Measurements from ENCODE around the gene WBP2NL.
"Not testable (repeated sequence)": the region's sequence is repeated elsewhere in the genome, so short reads cannot be mapped to it uniquely, and the experiment has no call there.

Gene WBP2NL, protein sequence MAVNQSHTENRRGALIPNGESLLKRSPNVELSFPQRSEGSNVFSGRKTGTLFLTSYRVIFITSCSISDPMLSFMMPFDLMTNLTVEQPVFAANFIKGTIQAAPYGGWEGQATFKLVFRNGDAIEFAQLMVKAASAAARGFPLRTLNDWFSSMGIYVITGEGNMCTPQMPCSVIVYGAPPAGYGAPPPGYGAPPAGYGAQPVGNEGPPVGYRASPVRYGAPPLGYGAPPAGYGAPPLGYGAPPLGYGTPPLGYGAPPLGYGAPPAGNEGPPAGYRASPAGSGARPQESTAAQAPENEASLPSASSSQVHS

DNA sequence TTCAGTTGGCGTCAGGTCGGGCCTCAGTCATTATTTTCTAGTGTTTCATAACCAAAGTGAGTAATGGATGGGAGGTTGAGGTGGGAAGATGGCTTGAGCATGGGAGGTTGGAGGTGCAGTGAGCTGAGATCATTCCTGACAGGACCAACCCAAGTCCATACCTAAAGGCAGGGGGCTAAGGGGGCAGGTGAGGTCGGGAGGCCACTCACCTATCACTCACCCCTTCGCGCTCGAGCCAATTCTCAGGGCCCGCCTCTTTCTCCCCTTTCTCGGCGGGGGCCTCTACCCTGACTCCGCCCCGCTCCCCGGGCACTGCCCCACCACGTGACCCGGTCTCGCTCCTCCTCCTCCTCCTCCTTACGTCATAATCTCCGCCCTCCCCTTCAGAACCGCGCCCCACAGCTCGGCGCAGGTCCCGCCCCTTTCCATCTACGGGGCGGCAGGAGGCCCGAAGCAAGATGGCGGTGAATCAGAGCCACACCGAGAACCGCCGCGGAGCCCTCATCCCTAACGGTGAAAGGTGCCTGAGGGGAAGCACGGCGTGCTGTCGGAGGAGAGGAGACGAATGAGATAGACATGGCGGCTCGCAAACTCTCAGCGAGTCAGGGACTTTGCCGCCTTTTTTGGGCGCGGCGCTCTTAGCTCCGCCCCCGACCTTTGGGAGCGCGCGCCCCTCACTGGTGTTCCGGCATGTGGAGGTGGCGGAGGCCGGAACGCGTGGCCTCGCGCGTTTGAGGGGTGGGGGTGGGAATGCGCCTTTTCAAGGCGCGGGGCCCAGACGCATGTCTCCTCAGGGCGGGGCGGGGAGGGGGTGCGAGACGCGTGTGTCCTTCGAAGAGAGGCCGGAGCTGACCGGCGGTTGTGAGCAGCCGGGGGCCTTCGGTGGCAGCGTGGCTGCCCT is at the start of gene WBP2NL:
TSS of gene WBP2NL (plus strand) at position 428 of the 901 bp plus-strand sequence. CDS start at position 459, 31 bp downstream.
- peak; percentile 70 to 91 (median 81) for DNase-seq (ENCODE audit: low read depth in 3 of 3)

DNA sequence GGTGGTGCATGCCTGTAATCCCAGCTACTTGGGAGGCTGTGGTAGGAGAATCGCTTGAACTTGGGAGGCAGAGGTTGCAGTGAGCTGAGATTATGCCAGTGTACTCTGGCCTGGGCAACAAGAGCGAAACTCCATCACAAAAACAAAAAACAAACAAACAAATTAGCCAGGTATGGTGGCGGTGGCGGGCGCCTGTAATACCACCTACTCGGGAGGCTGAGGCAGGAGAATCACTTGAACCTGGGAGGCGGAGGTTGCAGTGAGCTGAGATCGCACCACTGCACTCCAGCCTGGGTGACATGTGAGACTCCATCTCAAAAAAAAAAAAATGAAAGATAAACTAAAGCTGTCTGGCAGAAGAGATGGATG is 49.7 kb upstream of the WBP2NL start:
- not testable (repeated sequence) for DNase-seq (ENCODE audit: low read depth in 3 of 3)

DNA sequence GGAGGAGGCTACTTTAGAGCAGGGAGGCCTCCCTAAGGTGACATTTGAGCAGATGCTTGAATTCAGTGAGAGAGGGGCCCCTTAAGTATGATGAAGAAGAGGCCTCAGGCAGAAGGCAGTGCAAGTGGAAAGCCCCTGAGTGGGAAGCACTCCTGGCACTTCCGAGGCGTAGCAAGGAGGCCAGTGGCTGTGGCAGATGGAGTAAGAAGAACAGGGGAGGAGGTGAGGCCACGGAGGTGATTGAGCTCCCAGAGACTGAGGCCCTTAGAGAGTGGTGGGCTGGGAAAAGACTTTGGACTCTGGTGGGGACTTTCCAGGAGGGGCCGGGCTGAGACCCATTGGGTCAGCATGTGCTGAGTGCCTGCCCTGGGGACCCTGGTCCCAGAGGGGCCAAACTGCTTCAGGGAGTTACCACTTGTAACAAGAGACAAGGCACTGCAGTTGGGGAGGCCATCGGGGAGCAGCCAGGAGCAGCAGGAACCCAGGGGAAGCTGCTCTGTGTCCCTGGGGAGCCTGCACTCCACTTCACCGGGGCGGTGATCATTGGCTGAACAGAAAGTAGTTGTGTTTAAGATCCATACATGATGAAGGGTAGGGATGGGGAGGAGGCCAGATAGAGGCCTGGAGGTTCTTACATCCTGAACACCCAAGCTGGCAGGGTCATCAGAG is 49.2 kb upstream of the WBP2NL start:
- DNase-seq (ENCODE audit: low read depth in 3 of 3) = no peak

DNA sequence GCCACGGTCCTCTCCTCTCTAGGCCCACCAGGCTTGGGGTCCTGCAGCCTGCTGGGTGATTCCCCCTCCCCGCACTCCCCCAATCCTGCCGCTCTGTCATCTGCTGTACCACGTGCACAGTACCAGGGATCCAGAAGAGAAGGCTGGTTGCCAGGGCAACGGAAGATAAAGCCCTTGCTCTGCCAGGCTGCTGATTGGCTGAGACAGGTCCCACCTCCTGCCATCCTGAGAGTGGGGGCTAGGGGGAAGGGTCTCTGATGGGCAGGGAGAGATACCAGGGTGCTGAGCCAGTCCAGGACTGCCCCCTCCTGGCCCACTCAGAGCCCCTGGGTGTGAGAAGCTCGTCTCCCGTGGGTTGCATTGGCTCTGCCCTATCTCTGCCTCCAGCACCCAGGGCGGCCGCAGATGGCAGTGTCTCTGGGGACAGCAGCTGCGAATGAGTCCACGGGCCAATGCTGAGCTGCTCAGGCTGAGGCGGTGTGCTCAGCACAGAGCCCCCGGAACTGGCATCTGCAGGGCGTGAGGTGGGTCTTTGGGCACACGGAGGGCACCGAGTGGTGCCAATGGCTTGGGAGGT is 46.6 kb upstream of the WBP2NL start, which contains the start of gene SMIM45:
TSS of gene SMIM45 (plus strand) at position 253 of the 577 bp plus-strand sequence.
- no peak for DNase-seq (ENCODE audit: low read depth in 3 of 3)

DNA sequence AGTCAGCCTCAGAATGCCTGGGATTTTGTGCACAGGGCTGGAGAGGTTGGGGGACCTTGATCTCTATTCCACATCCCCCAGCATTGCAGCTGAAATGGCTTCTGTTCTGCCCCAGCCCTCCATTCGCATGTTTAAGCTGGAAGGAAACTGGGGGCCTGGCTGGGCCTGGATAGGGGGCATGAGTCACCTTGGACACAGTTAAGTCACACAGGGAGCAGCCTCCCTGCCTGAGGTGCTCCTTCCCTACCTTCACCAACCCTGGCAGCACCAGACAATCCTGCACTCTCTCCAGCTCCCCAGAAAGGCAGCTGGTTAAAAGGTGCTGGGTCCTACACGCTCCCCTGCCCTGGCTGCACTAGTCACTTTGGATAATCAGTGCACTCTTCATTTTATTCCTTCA is 45.9 kb upstream of the WBP2NL start:
- no peak for DNase-seq (ENCODE audit: low read depth in 3 of 3)

DNA sequence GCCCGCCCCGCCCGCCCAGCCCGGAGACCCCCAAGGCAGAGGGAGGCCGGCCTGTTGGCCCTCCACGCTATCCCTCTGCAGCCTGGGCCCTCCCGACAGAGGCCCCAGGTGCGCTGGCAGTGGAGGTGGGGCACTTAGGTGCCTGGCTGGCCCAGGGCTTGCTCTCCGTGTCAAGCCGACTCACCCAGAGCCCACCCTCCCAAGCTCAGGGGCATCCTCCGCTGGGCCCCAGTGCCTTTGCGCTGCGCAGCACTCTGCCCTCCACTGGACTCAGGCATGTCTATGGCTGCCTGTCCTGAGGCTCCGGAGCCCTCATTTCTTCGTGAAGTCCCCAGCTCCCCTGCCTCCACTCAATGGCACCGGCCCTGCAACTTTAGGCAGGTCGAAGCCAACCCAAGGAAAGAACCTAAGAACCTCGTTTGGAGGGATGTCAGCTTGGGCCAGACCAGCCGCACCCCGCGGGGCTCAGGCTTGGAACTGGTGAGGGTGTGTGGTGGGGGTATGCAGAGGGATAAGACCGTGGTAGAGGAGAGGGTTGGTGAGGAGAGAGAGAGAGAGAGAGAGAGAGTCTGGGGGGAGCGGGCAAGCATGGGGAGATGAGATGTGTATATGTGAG is 40.5 kb upstream of the WBP2NL start:
- no peak for DNase-seq (ENCODE audit: low read depth in 3 of 3)

DNA sequence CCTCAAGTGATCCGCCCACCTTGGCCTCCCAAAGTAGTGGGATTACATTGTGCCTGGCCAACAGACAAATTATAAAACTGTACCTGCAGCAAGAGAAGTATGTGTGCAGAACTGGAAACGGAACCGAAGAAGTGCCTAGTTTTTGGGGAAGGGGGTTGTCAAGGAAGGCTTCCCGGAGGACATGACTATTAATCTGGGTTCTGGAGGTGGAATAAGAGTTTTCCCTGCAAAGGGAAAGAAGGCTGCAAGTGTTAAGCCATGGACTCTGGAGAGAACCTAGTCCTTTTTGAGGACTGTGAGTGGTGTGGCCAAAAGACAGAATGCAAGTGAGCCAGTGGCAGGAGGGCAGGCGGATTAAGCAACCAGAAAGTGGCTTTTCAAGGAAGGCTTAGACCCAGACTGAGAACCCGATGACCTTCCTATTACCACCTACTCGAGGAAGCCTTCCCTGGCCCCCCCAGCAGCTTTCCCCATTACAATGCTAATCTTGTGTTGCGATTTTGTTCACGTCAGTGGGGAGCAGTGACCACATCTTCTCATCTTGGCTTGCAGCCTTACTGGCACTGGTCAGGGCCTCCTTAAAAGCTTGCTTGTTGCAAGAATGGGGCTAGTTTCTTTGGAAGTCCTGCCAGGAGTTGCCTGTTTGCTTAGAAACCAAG is 35.0 kb upstream of the WBP2NL start:
- no peak for DNase-seq (ENCODE audit: low read depth in 3 of 3)

DNA sequence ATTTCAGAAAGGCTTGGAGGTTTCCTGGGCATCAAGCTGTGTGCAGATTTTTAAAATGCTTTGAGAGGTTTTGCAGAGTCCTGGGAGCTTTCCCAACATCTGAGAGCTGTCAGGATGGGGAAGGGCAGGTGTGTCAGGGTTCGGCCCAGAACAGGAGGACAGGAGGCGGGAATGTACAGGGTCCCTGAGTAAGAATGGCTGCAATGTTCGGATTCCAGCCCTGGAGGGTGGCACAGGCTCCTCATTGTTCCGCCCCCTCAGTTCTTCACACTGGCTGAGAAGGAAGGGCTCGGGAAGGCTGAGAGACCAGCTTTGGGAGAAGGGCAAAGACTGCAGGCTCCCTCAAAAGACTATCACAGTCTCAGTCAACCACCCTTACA is 34.5 kb upstream of the WBP2NL start:
- DNase-seq (ENCODE audit: low read depth in 3 of 3) = no peak

DNA sequence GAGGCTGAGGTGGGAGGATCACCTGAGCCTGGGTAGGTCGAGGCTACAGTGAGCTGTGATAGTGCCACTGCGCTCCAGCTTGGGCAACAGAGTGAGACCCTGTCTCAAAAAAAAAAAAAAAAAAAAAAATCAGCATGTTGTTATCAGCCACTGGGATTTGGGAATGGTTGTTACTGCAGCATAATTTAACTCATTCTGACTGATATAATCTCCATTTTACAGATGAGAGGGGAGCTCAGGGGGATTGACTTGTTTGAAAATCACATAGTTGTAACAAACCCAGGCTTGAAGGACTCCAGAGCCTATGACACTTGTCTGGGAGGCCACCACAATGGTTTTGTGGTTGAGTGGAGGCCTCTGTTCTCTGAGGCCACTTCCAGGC is 32.4 kb upstream of the WBP2NL start:
- no peak for DNase-seq (ENCODE audit: low read depth in 3 of 3)

DNA sequence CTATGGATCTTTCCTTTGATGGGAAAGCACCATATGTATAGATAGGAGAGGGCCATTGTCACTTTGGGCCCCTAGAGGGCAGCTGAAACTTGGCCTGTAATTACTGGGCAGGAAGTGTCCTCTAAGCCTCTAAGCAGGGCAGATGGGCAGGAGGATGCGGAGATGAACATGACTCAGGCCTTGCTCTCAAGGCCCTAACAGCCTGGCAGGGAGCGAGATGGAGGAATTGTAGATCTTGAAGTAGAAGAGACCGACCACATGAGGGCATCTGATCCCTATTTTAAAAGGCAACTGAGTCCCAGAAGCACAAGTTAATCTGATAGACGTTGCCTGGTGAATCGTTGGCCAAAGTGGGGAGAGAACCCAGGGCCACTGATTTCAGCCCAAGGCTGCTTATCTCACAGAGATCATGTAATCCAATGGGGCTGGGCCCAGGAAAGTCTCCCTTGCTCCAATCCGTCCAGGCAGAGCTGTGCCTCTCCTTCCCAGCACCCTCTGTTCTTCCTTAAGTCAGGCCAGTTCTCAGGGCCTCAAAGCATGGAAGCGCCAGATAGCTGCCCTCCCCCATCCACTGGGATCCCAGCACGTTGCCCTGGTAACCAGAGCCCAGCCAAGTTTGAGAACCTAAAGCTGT is 31.9 kb upstream of the WBP2NL start:
- DNase-seq (ENCODE audit: low read depth in 3 of 3) = no peak

DNA sequence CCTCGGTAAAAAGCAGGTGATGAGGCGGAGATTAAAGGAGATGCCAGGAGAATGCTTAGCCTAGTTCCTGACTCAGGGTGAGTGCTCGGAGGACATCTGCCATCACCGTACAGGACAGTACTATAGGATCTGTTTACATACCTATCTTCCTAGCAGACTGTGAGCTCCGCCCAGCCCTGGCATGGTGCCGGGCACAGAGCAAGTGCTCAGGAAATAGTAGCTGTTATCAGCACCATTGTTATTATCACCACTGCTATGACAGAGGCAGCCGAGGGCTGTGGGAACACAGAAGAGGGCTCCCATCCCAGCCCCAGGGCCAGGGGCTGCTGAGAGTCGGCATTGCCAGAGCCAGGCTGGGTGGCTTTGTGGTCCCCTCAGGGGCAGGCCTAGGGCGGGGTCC is 30.0 kb upstream of the WBP2NL start:
- no peak for DNase-seq (ENCODE audit: low read depth in 3 of 3)

DNA sequence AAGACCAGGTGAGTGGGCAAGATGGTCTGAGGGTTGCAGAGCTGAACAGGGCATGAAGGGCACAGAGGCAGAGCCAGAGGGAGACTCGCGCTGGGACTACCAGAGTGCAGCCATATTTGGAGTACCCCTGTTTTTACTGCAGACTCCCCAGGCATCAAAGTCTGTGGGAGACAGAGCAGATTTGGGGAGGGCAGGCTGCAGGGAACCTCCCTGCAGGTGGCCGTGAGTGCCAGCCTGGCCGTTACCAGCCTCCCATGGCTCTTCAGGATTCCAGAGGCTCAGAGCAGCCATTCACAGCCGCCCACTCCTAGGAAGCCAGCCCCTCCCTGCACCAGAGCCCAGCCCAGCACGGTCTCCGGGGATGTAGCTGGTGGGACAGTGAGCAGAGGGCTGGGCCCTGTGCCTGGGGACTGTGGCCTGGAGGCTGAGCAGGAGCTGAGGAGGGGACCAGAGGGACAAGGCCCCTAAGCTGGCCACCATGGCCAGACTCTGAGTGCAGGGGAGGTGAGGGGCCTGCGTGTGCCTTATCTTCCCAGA is 29.4 kb upstream of the WBP2NL start, which contains the start of gene SEPTIN3:
TSS of gene SEPTIN3 (plus strand) at position 334 of the 537 bp plus-strand sequence. CDS start 2,050 bp downstream, outside the sequence.
- no peak for DNase-seq (ENCODE audit: low read depth in 3 of 3)

DNA sequence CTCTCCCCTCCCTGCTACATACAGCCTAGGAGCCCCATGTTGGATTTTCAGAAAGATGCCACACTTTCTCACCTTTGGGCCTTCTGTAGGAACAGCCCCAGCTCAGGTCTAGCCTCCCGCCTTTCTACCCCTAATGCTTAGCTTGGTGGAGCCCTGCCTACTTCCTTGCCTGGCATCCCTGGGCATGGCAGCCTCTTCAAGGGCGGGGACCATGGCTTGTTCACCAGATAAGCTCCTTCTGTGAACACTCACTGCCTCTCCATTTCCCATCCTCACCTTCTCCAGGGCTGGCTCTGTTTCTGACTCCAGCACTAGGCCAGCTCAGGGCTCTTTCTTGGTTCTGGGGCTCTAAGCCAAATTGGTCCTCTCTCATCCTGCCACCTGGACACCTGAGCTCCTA is 28.0 kb upstream of the WBP2NL start:
- DNase-seq (ENCODE audit: low read depth in 3 of 3) = no peak

DNA sequence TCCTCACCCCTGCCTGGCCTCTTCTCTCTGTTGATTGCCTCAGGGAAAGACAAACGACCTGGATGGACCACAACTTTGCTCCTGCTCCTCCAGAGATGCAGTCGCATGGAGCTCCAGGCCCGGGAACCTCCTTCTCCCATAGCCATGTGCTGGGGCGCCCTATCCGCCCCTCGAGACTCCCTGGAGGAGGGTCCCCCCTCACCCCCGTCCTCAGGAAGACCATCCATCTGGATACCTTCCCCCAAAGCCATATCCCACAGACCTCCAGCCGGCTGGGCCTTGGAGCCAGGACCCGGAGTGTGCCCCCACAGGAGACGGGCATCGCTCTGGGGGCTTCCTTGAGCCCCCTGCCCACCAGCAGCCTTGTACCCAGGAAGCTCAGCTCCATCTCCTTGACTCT is 27.2 kb upstream of the WBP2NL start:
- no peak for DNase-seq (ENCODE audit: low read depth in 3 of 3)

DNA sequence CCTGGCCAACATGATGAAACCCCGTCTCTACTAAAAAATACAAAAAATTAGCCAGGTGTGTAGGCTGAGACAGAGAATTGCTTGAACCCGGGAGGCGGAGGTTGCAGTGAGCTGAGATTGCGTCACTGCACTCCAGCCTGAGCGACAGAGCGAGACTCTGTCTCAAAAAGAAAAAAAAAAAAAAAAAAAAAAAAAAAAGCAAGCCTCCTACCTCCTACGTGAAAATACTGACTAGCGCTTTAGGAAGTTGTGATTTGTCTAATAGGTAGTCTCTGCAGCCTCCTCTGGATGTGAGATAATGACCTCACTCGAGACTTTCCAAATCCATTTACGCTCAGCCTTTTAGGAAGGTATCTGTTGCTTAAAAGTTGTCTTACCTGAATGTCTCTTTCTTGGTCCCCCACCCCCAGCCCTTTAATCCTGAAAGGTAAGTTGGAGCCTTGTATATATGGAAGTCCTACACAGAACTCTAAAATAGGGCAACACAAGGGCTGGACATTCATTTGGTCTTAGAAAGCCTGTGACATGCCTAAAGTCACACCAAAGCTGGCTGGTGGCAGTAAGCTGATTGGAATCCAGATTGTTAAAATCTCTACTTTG is 23.8 kb upstream of the WBP2NL start:
- DNase-seq (ENCODE audit: low read depth in 3 of 3) = no peak

DNA sequence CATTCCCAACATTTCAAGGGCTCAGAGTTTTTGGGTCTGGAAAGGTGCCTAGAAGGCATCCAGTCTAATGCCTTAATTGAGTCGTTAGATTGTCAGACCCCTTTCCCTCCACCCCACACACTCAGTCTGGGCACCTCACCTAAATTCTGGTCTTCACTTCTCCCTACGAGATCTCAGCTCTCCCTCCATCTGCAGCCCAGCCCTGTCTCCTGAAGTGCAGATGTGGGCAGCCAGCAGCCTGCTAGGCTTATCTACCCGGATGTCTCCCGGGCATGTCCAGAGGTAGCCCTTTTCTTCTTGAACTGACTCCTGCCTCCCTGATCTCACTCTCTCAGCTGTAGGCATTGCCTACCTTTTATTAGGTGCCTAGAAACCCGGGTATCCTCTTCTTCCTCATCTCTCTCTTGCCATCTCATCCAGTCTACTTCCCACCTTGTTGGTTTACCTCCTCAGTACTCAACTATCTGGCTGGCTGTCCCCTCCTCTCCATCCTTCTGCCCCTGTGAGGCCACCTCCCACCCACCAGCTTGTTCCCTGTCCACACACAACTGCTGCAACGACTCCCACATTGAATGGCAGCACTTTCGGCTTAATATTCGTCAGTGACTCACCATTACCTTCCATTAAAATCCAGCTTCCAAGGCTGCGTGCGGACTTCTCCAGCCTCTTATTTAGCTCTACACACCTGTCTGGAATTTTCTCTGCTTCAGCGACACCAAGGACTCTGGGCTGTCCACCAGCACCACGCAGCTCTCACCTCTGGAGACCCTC is 23.1 kb upstream of the WBP2NL start:
- no peak for DNase-seq (ENCODE audit: low read depth in 3 of 3)

DNA sequence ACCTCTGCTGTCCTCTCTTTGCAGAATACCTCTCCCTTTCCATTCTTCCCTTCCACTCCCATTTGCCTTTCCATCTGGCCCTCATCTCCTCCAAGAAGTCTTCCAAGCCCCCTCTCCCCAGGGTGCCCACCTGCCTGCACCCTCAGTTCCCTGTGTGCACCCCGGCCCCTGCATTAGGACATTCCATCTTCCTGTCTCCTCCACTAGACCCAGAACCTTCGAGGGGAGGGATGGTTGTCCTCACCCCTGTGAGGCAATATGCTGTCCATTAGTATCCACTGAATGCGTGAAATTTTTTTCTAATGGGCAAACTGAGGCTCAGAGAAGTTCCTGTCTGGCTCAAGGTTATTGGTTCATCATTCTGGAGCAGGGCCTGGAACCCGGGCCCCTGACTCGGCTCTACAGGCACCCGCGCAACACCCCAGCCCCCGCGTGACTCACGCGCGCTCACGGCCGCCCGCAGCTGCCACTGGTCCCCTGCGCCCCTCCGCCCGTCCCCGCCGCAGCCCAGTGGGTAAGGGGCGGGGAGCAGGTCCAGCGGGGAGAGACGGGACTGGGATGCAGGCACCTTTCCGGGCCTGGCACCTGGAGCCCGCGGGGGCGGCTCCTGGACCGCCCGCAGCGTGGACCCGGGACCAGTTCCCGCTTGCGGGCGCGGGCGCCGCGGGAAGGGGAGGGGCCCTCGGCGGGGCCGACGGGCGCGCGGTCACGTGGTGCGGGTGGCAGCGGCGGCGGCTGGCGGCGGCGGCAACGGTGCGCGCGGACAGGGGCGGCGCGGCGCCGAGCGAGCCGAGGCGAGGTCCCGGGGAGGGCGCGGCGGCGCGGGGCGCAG is 22.3 kb upstream of the WBP2NL start:
- DNase-seq (ENCODE audit: low read depth in 3 of 3) = peak in 1 of 3 donors; percentile 53

DNA sequence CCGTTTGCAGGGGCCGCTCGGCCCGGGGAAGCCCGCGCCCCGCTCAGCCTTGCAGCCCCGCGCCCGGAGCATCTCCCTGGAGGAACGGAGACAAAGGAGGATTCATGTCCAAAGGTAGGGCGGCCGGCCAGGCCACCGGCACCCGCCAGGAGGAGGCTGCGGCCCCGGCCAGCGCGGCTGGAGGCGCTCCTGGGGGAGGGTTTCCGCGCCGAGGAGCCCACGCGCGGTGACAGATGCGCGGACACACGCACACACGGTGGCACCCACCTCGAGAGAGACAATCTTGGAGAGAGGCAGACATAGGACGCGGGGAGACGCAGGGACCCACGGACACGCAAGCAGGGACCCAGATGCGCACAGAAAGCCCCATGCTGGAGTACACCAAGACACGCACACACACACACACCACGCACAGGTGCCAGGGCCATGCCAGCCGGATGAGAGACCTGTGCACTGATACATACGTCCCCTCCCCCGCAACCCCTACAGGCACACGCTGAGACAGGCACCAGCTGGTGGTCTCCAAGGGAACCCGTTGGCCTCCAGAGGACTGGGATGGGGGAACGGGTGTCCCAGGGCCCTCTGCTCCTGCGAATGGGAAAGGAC is 21.5 kb upstream of the WBP2NL start:
- no peak for DNase-seq (ENCODE audit: low read depth in 3 of 3)
